ENCODE measurements around the gene FLCN.
"Not testable (repeated sequence)": the region's sequence is repeated elsewhere in the genome, so short reads cannot be mapped to it uniquely, and the experiment has no call there.

FLCN gene

DNA sequence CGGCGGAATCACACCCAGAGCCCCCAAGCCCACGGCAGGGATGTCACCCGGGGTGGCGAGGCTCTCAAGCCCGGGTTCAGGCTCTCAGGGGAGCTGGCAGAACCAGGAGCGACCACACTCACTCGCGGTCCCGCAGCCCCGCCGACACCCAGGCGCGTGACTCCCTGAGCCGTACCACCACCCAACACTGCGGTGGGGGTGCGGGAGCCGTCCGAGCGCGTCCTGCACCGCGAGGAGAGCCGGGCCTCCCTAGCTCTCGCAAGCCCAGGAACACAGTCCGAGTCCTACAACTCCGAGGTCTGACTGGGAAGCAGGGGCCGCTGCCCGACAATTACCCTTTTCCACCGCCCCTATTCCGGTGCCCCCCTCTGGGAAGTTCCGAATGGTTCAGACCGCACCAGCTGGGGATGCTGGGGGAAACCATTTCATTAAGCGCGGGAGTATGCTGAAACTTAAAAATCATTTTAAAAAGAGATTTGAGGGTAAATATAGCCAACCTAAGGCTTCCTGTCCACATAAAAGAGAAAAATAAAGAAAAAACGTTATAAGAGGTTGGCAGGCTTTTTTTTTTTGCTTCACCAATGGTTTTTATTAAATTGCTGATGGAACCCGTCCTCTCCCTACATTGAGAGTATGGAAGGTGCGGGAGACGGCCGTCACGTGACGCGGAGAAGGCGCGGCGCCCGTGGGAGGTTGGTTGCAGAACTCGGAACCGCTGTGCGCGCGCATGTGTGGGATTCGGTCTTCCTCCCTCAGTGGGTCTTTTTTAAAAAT lies at the start of gene FLCN:
Gene FLCN, minus strand, starts transcription at position 143 of the 774 bp plus-strand sequence. CDS start 9,031 bp downstream, outside the sequence.
- TF ChIP-seq, protein P1, sequence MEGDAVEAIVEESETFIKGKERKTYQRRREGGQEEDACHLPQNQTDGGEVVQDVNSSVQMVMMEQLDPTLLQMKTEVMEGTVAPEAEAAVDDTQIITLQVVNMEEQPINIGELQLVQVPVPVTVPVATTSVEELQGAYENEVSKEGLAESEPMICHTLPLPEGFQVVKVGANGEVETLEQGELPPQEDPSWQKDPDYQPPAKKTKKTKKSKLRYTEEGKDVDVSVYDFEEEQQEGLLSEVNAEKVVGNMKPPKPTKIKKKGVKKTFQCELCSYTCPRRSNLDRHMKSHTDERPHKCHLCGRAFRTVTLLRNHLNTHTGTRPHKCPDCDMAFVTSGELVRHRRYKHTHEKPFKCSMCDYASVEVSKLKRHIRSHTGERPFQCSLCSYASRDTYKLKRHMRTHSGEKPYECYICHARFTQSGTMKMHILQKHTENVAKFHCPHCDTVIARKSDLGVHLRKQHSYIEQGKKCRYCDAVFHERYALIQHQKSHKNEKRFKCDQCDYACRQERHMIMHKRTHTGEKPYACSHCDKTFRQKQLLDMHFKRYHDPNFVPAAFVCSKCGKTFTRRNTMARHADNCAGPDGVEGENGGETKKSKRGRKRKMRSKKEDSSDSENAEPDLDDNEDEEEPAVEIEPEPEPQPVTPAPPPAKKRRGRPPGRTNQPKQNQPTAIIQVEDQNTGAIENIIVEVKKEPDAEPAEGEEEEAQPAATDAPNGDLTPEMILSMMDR (conservative IDR thresholded peaks at IDR 0.05): no peak
- H3K27ac ChIP-seq: peak within 1 kb of the TSS; percentile 99

DNA sequence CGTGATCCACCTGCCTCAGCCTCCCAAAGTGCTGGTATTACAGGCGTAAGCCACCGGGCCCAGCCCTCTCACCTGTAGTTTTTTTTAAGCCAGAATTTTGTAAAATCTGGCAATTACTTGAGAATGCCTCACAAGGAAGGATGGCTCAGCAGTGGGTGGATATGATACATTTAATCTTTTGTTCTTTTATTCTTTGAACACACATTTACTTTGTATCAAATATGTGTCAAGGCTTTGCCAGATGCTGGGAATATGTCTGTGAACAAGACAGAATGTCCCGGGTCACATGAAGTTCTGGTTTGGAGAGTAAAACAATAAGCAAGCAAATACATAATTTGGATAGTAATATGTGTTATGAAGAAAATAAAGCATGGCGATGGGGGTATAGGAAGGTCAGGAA lies 49.0 kb upstream of the FLCN start:
- TF ChIP-seq, protein P1 (conservative IDR thresholded peaks at IDR 0.05): no peak
- H3K27ac ChIP-seq: no peak overlapping the region

GRCh38 chr17:17280613-17281549 lies 43.9 kb upstream of the FLCN start, which contains the start of gene COPS3:
Gene COPS3, minus strand, starts transcription at chr17:17281246. Its CDS starts 60 bp downstream, at chr17:17281186.
- H3K27ac ChIP-seq: peak within 1 kb of the TSS; percentile 96
- TF ChIP-seq, protein P1 (conservative IDR thresholded peaks at IDR 0.05): no peak

- TF ChIP-seq, protein P1 (conservative IDR thresholded peaks at IDR 0.05): no peak
- H3K27ac ChIP-seq: peak overlapping the region; percentile 96
Observed at GRCh38 chr17:17279316-17279715, 42.3 kb upstream of the FLCN start.

- H3K27ac ChIP-seq: not testable (repeated sequence)
Observed at GRCh38 chr17:17277431-17277830, 40.5 kb upstream of the FLCN start.

DNA sequence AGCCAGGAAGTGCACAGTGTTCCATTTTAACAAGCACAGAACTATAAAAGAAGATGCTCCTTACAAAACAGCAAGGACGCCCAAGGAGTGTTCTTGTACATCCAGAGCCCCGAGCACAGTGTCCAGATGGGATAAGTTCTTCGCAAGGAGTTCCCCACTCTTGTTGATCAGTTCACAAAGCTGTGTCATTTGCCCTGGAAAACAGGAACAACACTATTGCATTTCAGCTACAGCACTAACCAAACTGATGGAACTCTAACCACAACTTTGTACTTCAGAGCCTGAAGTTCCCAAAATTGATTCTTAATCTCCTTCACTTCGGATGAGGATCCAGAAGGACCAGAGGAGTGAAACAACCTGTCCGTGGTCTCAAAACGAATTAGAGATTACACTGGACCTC lies 39.0 kb upstream of the FLCN start:
- TF ChIP-seq, protein P1 (conservative IDR thresholded peaks at IDR 0.05): no peak
- no peak overlapping the region for H3K27ac ChIP-seq

DNA sequence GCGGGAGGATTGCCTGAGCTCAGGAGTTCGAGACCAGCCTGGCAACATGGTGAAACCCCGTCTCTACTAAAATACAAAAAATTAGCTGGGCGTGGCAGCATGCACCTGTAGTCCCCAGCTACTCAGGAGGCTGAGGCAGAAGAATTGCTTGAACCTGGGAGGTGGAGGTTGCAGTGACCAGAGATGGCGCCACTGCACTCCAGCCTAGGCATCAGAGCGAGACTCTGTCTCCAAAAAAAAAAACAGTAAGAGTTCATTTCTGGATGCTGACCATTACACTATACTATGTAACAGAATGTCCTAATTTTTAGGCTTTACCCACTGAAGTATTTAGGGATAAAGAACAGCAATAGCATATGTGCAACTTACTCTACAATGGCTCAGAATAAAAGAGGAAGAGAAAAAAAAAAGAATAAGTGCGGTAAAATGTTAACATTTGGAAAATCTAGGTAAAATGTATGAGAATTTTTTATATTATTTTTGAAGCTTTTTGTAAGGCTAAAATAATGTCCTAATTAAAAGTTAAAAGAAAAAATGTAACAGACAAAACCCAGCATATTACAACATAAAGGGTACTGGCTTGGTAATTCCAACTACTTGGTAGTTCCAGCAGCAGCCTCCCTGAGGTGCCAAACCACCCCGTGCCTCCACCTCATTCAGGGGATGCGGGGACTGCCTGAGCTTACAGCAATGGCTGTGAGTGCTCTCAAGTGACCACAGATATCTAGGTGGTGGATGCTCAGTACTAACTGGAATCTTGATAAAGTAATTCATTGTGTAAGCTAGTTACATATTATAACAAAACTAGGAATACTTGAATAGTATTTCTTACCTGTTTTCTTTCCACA lies 33.2 kb upstream of the FLCN start:
- no peak overlapping the region for H3K27ac ChIP-seq
- TF ChIP-seq, protein P1 (conservative IDR thresholded peaks at IDR 0.05): peak; percentile 71

Data from VCaP (cell line).